Endothelial cell of umbilical vein (primary cell): ENCODE results near the gene RPL15. TPM values are rescaled to one million over a fixed set of nuclear protein-coding genes. Genes with fewer than 3 reads are reported as not detected.
"Not testable (repeated sequence)": the region's sequence is repeated elsewhere in the genome, so short reads cannot be mapped to it uniquely, and the experiment has no call there.

ENCODE experiments used
- BruUV-seq: library from RNA; stranded (reverse); fragments of 400-500 nt; replicated peaks from 2 replicates; lab custom pipeline; 2021; lab: Mats Ljungman, UMichigan
- CTCF ChIA-PET: fragments of 300-600, 350-600 bp; sonication (Branson Sonifier 250); formaldehyde crosslinking; loops from one replicate; lab custom pipeline; 2021; ENCODE audit warnings: antibody characterized with exemption, inconsistent platforms; lab: Charles Lee
- POLR2A ChIA-PET: fragments of 300-600, 350-600 bp; sonication (Branson Sonifier 250); formaldehyde crosslinking; loops from one replicate; lab custom pipeline; 2021; ENCODE audit warnings: antibody characterized with exemption, inconsistent platforms; lab: Charles Lee
- DNase-seq: peaks from one replicate; pipeline ENCODE4 v3.0.0-alpha.2; 2011; ENCODE audit warnings: low read depth, low spot score
- FAIRE-seq: peaks from 2 replicates; lab custom pipeline; 2011; peaks lifted over from hg19 to GRCh38; lab: Jason Lieb, UNC
- H2AFZ ChIP-seq: 2 replicates; pipeline ENCODE4 v1.6.0; 2012; ENCODE audit warnings: low read depth, low read length, control low read depth, inconsistent platforms
- H3K27ac ChIP-seq: 2 replicates; pipeline ENCODE4 v1.5.1; 2011; ENCODE audit warnings: low read depth, mild to moderate bottlenecking, control low read depth, low read length, moderate library complexity; ENCODE audit not compliant: insufficient read depth
- H3K27me3 ChIP-seq, 2 experiments: 2 replicates each; pipeline versions ENCODE4 v1.6.0 to v1.6.1; 2011; ENCODE audit warnings: low read length in 2 of 2, mixed read lengths in 1 of 2; ENCODE audit not compliant: control insufficient read depth in 2 of 2, insufficient read depth in 2 of 2
- H3K36me3 ChIP-seq, 2 experiments: 2 replicates in 1 of 2; 3 replicates in 1 of 2; pipeline ENCODE4 v1.5.1; 2011; ENCODE audit warnings: low read length in 2 of 2, mild to moderate bottlenecking in 1 of 2, moderate library complexity in 1 of 2; ENCODE audit not compliant: control insufficient read depth in 2 of 2, insufficient read depth in 2 of 2; ENCODE audit errors: extremely low read depth in 1 of 2
- H3K4me1 ChIP-seq: 3 replicates; pipeline ENCODE4 v1.5.1; 2011; ENCODE audit warnings: mild to moderate bottlenecking, low read length; ENCODE audit not compliant: control insufficient read depth, insufficient read depth; ENCODE audit errors: extremely low read depth
- H3K4me2 ChIP-seq: 2 replicates; pipeline ENCODE4 v1.6.1; 2011; ENCODE audit warnings: low read length, control low read depth, mixed read lengths; ENCODE audit not compliant: insufficient read depth
- H3K4me3 ChIP-seq, 3 experiments: fragments of 200-600 bp in 1 of 3; sonication (generic), shearing (Covaris generic) in 1 of 3; replicated peaks in 1 of 3; 2 replicates each; pipeline ENCODE4 v1.5.1; 2011 to 2016; ENCODE audit warnings: control low read depth in 3 of 3, low read length in 3 of 3, mild to moderate bottlenecking in 2 of 3, inconsistent platforms in 1 of 3, low read depth in 1 of 3, moderate library complexity in 1 of 3; ENCODE audit not compliant: insufficient read depth in 1 of 3
- H3K79me2 ChIP-seq: 2 replicates; pipeline ENCODE4 v1.6.0; 2012; ENCODE audit warnings: low read length, inconsistent platforms; ENCODE audit not compliant: control insufficient read depth, insufficient read depth
- H3K9ac ChIP-seq: replicated peaks from 2 replicates; pipeline ENCODE3; 2011; ENCODE audit warnings: low read length, control low read depth; ENCODE audit not compliant: insufficient read depth; ENCODE audit errors: extremely low read depth
- H3K9me1 ChIP-seq: replicated peaks from 3 replicates; pipeline ENCODE4 v1.6.0; 2011; ENCODE audit warnings: mild to moderate bottlenecking, low read length; ENCODE audit not compliant: control insufficient read depth, insufficient read depth; ENCODE audit errors: extremely low read depth
- H3K9me3 ChIP-seq: replicated peaks from 2 replicates; pipeline ENCODE4 v1.5.1; 2012; ENCODE audit warnings: low read length, inconsistent platforms; ENCODE audit not compliant: control insufficient read depth, insufficient read depth
- H4K20me1 ChIP-seq: replicated peaks from 2 replicates; pipeline ENCODE3; 2011; ENCODE audit warnings: mild to moderate bottlenecking, low read length; ENCODE audit not compliant: control insufficient read depth, insufficient read depth; ENCODE audit errors: extremely low read depth
- MYC ChIP-seq: IDR thresholded peaks from one replicate; pipeline ENCODE4 v1.6.1; 2011; ENCODE audit warnings: mild to moderate bottlenecking, low read depth, low read length
- dilution Hi-C: fragments of 300-500 bp; cut with MboI; formaldehyde crosslinking; loops from one replicate; pipeline ENCODE4 v1.15.0; 2019; ENCODE audit warnings: low sequenced_read_pairs; ENCODE audit not compliant: extremely low pct_ligation_motif_present
- intact Hi-C: fragments of 100-400 bp; cut with micrococcal nuclease; formaldehyde crosslinking; loops from one replicate; pipeline ENCODE4 v1.10.0; 2022
- polyA plus RNA-seq, 4 experiments: library from polyadenylated mRNA; depleted of rRNA in 3 of 4; stranded (reverse) in 3 of 4; unstranded in 1 of 4; fragments of >200 nt; gene quantifications; 2 replicates each; pipeline versions ENCODE4 v1.2.1 to v1.2.3, GENCODE V29; 2011 to 2012; ENCODE audit warnings: missing spikeins in 1 of 4
- total RNA-seq: library from RNA; stranded (reverse); gene quantifications from 2 replicates; pipeline ENCODE4 v1.2.3, GENCODE V29; 2021

RPL15 gene
- total and polyA plus RNA-seq, 2 donors (not counting 3 experiments of a cell fraction or from before 2014, with no cell fraction given): 1,901 to 5,777 TPM

DNA sequence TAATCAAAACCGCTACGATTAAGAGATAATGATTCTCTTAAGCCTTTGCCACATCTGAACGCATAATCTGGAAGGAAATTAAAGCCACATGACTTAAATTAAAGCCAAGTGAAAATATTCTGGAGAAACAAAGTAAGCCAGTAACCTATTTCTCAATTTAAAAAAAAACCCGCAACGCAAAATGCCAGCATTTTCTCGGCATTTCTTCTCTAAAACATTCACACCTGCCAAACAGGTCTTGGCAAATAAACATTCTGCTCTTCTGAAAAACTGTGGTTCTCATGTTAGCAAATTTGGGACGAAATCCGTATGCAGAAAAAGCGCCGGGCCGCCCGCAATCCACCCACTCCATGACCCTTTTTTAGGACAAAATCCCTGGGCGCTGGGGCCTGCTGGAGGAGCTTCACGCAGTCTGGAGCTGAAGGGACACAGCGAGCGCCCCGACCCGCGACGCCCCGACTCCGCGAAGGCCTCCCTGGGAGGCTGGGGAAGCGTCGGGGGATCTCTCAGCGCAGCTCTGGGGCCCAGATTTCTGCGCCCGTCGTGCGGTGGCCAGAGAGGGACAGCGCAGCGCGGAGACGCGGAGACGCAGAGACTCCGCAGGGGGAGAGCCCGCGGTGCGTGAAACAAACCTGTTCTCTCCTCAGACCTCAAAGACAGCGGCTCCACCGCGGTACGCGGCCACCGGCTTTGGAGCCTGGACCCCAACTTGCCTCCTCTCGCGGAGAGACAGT lies 613 bp upstream of the RPL15 start:
- no peak for TF ChIP-seq MYC
- DNase-seq (no peak), FAIRE-seq (no peak)
- dilution Hi-C loops (no loop called here), intact Hi-C loops (loop anchor here (2.0 kb wide), 2 partner anchors 42 to 76 kb away; no protein-coding TSS in a partner anchor)
- Histone ChIP-seq H3K9ac (peak overlapping the region; percentile 83), H3K4me2 (peak overlapping the region; percentile 91), H3K27ac (peak overlapping the region; percentile 23), H3K79me2 (peaks cover 23% of the 10 kb centered on the region), H3K9me3 (no peaks in the 10 kb centered on the region), H3K9me1 (no peaks in the 10 kb centered on the region), H3K4me1 (peaks cover 17% of the 10 kb centered on the region), H2AFZ (peak overlapping the region; percentile 80), H3K4me3 (peak overlapping the region; percentile 18 to 93 (median 73)), H4K20me1 (peaks cover 7% of the 10 kb centered on the region), H3K36me3 (peaks cover 9 to 11% of the 10 kb centered on the region in 2 experiments), H3K27me3 (no peaks in the 10 kb centered on the region)
- ChIA-PET CTCF (interaction anchor here (0.7 to 2.1 kb wide), 8 partner anchors 14 to 166 kb away, joined by 3 to 13 read pairs (median 3); no protein-coding TSS in a partner anchor), POLR2A (interaction anchor here (0.6 to 2.4 kb wide), 45 partner anchors 9 to 766 kb away, joined by 3 to 21 read pairs (median 5); no protein-coding TSS in a partner anchor)
- no TSS peak for BruUV-seq

DNA sequence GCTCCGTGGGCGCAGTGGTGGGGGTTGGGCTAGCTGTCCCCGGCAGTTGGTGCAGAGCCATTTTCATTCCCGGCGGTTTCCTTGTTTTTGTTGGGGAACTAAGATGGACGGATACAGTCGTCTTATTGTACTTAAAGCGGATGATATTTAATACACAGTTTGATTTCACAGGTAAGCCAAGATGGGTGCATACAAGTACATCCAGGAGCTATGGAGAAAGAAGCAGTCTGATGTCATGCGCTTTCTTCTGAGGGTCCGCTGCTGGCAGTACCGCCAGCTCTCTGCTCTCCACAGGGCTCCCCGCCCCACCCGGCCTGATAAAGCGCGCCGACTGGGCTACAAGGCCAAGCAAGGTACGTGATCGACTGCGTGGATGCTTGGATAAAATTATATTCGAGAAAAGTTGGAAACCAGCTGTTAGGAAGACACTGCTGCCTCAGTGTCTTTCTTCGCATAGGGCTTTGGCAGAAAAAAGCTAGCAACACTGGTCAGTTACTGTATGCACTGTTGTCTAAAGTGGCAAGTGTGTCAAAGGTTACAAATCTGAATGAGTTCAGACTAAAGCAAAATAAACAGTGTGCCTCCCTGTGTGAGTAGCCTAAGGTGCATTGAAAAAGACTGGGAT lies 859 bp downstream of the RPL15 start:
- H3K27me3 ChIP-seq, H3K9me3 ChIP-seq, H4K20me1 ChIP-seq, BruUV-seq, H2AFZ ChIP-seq, H3K9me1 ChIP-seq, dilution Hi-C loops: not testable (repeated sequence)
- Histone ChIP-seq H3K27ac (peak overlapping the region; percentile 79), H3K79me2 (peaks cover 23% of the 10 kb centered on the region), H3K4me3 (peak overlapping the region; percentile 93 to 100 (median 98)), H3K36me3 (peaks cover 9 to 11% of the 10 kb centered on the region in 2 experiments), H3K9ac (peak overlapping the region; percentile 95), H3K4me2 (peak overlapping the region; percentile 98), H3K4me1 (peaks cover 17% of the 10 kb centered on the region)
- DNase-seq (peak; percentile 63), FAIRE-seq (peak; percentile 72)
- CTCF ChIA-PET: interaction anchor here (1.3 to 2.1 kb wide), 2 partner anchors 29 to 84 kb away, joined by 4 to 13 read pairs; no protein-coding TSS in a partner anchor
- intact Hi-C loops: loop anchor here (1.0 to 2.0 kb wide), 3 partner anchors 28 to 75 kb away; partner anchors contain the start of gene NR1D2
- POLR2A ChIA-PET: interaction anchor here (1.1 to 2.4 kb wide), 18 partner anchors 8 to 758 kb away, joined by 3 to 21 read pairs (median 6); no protein-coding TSS in a partner anchor
- TF ChIP-seq MYC: peak; percentile 61

DNA sequence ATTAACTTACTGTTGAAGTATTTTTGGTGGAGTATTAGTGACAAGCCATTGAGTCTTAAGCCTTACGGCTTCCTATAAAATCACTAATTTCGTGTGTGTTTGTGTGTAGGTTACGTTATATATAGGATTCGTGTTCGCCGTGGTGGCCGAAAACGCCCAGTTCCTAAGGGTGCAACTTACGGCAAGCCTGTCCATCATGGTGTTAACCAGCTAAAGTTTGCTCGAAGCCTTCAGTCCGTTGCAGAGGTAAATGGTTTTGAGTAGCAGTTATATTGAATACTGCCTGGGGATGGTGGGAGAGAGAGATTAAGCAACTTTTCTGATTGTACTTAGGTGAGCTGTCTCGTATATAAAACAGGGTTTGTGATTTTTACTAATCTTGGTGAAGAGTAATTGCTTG lies 1.4 kb downstream of the RPL15 start:
- CTCF ChIA-PET: interaction anchor here (1.0 to 1.3 kb wide), 2 partner anchors 30 to 84 kb away, joined by 3 to 4 read pairs; no protein-coding TSS in a partner anchor
- H3K4me2 ChIP-seq: peak overlapping the region; percentile 98
- peak overlapping the region; percentile 95 for H3K9ac ChIP-seq
- peaks cover 17% of the 10 kb centered on the region for H3K4me1 ChIP-seq
- intact Hi-C loops, H3K27me3 ChIP-seq, DNase-seq, FAIRE-seq, BruUV-seq, H3K9me3 ChIP-seq, H2AFZ ChIP-seq, H4K20me1 ChIP-seq, dilution Hi-C loops, H3K9me1 ChIP-seq: not testable (repeated sequence)
- H3K79me2 ChIP-seq: peaks cover 23% of the 10 kb centered on the region
- H3K27ac ChIP-seq: peak overlapping the region; percentile 79
- peaks cover 9 to 11% of the 10 kb centered on the region in 2 experiments for H3K36me3 ChIP-seq
- H3K4me3 ChIP-seq: peak overlapping the region; percentile 93 to 100 (median 98)
- POLR2A ChIA-PET: interaction anchor here (2.0 to 2.4 kb wide), 4 partner anchors 18 to 74 kb away, joined by 13 to 21 read pairs (median 14); no protein-coding TSS in a partner anchor
